ENCODE results near the gene FBXW2. TPM values are rescaled to one million over a fixed set of nuclear protein-coding genes. Genes with fewer than 3 reads are reported as not detected.

The FBXW2 gene
- total RNA-seq, 1 donor from 2014 or later: 67.7 TPM

GRCh38 chr9:120741191-120741590 is 52.0 kb downstream of the FBXW2 start:
- DNase-seq (ENCODE audit: extremely low spot score, unreplicated experiment): no peak
- Mint-ChIP-seq H3K36me3 (no peaks in the 10 kb centered on the region), H3K4me3 (no peak overlapping the region), H3K27ac (no peak overlapping the region), H3K4me1 (ENCODE audit: unreplicated experiment) (no peaks in the 10 kb centered on the region), H3K27me3 (no peaks in the 10 kb centered on the region), H3K9me3 (no peaks in the 10 kb centered on the region)
- TF ChIP-seq CTCF (conservative IDR thresholded peaks at IDR 0.05): no peak

GRCh38 chr9:120740132-120740531 is 53.1 kb downstream of the FBXW2 start:
- no peak for TF ChIP-seq CTCF (conservative IDR thresholded peaks at IDR 0.05)
- Mint-ChIP-seq H3K4me1 (ENCODE audit: unreplicated experiment) (peaks cover 5% of the 10 kb centered on the region), H3K36me3 (no peaks in the 10 kb centered on the region), H3K9me3 (no peaks in the 10 kb centered on the region), H3K4me3 (no peak overlapping the region), H3K27me3 (no peaks in the 10 kb centered on the region), H3K27ac (no peak overlapping the region)
- DNase-seq (ENCODE audit: extremely low spot score, unreplicated experiment): no peak

GRCh38 chr9:120737416-120738165 is 55.6 kb downstream of the FBXW2 start:
- Mint-ChIP-seq H3K4me1 (ENCODE audit: unreplicated experiment) (peaks cover 5% of the 10 kb centered on the region), H3K36me3 (no peaks in the 10 kb centered on the region), H3K9me3 (no peaks in the 10 kb centered on the region), H3K27ac (no peak overlapping the region), H3K4me3 (no peak overlapping the region), H3K27me3 (no peaks in the 10 kb centered on the region)
- DNase-seq (ENCODE audit: extremely low spot score, unreplicated experiment): no peak
- TF ChIP-seq CTCF (conservative IDR thresholded peaks at IDR 0.05): no peak

GRCh38 chr9:120736881-120737280 is 56.3 kb downstream of the FBXW2 start:
- H3K27me3 Mint-ChIP-seq: no peaks in the 10 kb centered on the region
- no peak for DNase-seq (ENCODE audit: extremely low spot score, unreplicated experiment)
- TF ChIP-seq CTCF (conservative IDR thresholded peaks at IDR 0.05): no peak
- no peaks in the 10 kb centered on the region for H3K9me3 Mint-ChIP-seq
- H3K27ac Mint-ChIP-seq: no peak overlapping the region
- H3K4me3 Mint-ChIP-seq: no peak overlapping the region
- peaks cover 5% of the 10 kb centered on the region for H3K4me1 Mint-ChIP-seq (ENCODE audit: unreplicated experiment)
- H3K36me3 Mint-ChIP-seq: no peaks in the 10 kb centered on the region

GRCh38 chr9:120735415-120736126 is 57.6 kb downstream of the FBXW2 start:
- Mint-ChIP-seq H3K4me1 (ENCODE audit: unreplicated experiment) (peaks cover 13% of the 10 kb centered on the region), H3K36me3 (no peaks in the 10 kb centered on the region), H3K9me3 (no peaks in the 10 kb centered on the region), H3K27me3 (no peaks in the 10 kb centered on the region), H3K27ac (no peak overlapping the region), H3K4me3 (no peak overlapping the region)
- DNase-seq (ENCODE audit: extremely low spot score, unreplicated experiment): no peak
- no peak for TF ChIP-seq CTCF (conservative IDR thresholded peaks at IDR 0.05)
